AG08396 (cell line): ENCODE data around the gene CPA4.
"Not testable (repeated sequence)": the region's sequence is repeated elsewhere in the genome, so short reads cannot be mapped to it uniquely, and the experiment has no call there.

Source experiments
- DNase-seq: peaks from one replicate; pipeline ENCODE4 v3.0.0; 2012; ENCODE audit warnings: low spot score, mixed read lengths

CPA4 gene

DNA sequence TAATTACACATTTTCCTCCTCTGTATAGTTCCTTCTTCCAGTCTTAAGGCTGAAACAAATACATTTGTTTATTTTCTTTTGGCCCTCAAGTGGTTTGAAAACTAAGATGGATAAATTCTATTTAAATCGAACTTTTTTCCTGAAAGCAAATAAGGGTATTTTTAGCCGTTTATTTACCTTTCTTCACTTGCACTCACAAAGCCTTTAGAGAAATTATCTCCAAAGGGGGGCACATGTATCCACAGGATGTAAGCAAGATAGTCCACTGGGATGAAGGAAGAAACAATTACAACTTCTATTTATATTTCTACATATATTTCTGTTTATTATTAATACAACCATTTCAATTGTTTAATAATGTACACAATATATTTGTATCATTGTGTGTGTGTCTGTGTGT is 10.2 kb downstream of the CPA4 start:
- no peak for DNase-seq

DNA sequence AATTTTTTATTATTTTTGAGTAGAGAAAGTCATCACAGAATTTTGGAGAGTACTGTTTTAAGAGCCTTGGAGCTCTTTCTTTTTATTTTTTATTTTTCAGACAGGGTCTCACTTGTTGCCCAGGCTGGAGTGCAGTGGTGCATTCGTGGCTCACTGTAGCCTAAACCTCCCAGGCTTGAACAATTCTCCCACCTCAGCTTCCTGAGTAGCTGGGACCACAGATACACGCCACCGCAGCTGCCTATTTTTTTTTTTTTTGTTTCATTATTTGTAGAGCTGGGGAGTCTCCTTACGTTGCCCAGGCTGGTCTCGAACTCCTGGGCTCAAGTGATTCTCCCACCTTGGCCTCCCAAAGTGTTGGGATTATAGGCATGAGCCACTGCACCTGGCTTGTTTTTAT is 10.6 kb downstream of the CPA4 start:
- DNase-seq: no peak

DNA sequence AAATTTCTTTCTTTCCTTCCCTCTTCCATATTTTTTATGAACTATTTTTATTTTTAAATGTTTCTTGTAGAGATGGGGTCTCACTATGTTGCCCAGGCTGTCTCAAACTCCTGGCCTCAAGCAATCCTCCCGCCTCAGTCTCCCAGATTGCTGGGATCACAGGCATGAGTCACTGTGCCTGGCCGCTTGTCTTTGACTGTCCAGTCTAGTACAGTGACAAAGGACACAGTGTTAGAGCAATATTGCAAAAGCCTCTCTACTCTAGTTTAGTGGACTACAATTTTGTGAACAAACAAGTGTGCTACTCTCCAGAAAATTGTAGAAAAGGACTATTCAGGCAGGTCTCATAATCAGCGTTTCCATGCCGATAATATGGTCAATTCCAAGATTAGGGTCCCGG is 11.0 kb downstream of the CPA4 start:
- no peak for DNase-seq

DNA sequence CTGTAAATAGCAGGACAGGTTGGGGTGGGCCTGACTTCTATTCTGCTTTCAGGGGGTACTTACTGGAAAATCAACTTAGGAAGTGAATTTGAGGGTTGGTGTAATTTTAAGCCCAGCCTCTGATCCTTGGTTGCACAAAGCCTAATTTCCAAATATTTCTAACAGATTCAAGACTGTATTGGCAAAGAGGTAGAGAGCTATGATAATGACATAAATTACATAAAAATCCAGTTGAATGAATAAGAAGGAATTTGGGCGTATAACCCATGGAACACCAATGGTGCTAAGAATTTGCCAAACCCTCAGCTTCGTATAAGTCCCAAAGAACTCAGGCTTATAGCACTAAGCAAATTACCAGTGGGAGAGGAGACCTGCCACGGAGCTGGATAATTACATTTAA is 11.9 kb downstream of the CPA4 start:
- DNase-seq: no peak

DNA sequence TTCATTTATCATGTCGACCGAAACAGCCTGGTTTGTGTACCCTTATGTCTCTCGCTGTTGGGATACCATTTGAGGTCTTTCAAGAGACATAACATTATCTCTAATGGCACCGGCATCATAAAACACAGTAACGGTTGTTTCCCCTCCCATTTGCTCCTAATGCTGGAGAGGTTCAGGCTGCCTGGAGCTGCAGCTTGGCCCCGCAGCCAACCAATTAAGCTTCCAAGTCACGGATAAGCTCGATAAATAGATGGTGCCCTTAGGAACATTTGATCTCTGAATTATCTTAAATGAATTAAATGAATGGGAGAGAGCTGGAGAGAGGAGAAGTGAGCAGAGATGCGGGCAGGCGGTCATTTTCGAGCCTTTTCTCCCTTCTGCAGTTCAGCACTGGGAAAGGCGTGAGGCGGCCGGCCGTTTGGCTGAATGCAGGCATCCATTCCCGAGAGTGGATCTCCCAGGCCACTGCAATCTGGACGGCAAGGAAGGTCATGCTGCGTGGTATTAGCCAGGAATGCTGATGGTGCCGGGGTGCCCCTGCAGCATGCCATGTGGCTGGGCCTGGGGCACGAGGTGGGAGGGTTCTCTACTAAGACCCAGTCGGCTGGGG is 12.6 kb downstream of the CPA4 start:
- DNase-seq: no peak

DNA sequence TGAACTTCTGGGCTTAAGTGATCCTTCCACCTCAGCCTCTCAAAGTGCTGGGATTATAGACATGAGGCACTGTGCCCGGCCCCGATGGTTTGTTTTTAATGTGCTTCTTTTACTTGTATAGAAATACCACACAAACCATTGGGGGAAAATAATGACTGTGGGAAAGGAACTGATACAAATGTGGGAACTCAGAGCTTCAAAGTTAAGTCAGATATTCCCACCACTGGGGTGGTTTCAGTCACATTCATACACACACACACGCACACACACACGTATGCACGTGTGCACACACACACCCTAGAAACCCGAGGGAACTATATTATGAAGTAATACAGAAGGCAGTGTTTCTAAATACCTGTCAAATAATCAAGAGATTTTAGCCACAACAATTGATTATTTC is 17.0 kb downstream of the CPA4 start:
- no peak for DNase-seq

DNA sequence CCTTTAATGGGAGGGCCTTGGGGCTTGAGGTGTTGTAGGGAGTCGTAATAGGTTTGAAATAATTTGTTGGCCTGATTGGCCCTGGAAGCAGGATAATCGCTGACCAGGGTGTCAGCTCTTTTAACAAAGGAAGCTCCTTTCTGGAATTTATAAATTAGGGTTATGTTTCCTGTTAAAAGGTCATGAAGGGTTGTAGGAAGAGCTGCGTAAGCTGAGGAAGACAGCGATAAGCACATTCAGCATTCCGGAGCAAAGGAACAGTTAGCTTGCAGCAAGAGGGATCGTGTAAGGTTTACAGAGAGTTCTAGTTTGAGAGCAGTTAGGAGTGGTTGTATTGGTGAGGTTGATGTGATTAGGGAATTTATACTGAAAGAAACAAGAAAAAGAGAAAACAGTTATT is 21.3 kb downstream of the CPA4 start:
- DNase-seq: no peak

DNA sequence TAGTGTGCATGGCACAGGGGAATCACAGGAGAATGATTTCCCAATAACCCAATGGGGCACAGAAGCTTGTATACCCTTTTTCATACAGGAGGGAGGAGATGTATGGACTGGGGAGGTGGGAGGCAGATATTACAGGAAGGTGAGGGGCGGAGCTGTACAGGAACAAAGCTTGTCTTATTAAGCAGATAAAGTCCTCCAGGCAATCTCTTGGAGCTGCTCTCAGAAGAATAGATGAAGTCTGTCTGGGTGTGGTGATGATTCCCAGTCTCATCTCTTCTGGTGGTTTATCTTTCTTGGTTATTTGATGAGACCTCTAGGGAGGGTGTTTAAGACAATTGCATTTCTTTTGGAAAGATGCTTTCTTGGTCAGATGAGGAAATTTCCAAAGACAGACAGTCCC is 26.6 kb downstream of the CPA4 start:
- DNase-seq: no peak

DNA sequence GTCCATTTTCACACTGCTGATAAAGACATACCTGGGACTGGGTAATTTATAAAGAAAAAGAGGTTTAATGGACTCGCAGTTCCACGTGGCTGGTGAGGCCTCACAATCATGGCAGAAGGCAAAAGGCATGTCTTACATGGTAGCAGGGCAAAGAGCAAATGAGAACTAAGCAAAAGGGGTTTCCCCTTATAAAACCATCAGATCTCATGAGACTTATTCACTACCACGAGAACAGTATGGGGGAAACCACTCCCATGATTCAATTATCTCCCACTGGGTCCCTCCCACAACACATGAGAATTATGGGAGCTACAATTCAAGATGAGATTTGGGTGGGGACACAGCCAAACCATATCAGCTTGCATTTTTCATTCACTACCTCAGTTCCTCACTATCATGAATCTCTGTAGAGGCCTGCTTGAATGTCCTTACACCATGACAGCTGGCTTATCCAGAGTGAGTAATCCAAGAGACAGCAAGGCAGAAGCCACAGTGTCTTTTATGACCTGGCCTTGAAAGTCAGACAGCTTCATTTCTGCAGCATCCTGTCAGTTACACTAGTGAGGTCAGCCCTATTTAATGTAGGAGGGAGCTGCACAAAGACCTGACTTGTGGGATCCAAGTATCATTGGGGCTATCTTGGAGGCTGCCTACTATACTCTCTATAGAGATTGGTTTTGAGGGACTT is 28.7 kb downstream of the CPA4 start:
- not testable (repeated sequence) for DNase-seq

DNA sequence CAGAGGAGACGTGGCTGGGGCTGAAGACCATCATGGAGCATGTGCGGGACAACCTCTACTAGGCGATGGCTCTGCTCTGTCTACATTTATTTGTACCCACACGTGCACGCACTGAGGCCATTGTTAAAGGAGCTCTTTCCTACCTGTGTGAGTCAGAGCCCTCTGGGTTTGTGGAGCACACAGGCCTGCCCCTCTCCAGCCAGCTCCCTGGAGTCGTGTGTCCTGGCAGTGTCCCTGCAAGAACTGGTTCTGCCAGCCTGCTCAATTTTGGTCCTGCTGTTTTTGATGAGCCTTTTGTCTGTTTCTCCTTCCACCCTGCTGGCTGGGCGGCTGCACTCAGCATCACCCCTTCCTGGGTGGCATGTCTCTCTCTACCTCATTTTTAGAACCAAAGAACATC is 29.7 kb downstream of the CPA4 start:
- DNase-seq: no peak

DNA sequence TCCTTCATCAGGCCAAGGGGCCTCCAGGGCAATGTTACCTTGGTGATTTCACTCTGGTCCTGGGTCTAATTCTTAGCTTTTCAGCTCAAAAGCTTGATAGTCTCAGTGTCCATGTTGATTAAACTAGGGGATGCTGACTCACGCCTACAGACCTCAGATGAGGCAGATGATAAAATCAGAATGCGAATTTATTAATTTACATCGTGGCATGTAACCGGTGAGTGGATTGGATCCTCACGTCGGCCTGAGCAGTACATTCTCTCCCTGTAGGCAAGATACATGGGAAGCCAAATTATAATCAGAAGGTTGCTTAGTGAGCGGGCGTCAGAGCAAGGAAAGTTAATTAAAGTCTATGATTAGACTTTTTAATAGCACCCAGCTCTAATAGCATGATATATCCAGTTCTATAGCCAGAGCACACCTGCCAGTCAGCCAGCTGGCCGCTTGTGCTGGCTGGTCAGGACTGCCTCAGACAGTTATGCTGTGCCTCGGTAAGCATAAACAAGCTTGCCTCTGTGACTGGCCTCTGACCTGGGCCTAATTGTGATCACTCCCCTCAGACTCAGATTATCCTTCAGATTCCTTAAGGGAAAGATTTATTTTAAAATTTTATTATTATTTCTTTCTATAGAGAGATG is 31.5 kb downstream of the CPA4 start:
- no peak for DNase-seq

DNA sequence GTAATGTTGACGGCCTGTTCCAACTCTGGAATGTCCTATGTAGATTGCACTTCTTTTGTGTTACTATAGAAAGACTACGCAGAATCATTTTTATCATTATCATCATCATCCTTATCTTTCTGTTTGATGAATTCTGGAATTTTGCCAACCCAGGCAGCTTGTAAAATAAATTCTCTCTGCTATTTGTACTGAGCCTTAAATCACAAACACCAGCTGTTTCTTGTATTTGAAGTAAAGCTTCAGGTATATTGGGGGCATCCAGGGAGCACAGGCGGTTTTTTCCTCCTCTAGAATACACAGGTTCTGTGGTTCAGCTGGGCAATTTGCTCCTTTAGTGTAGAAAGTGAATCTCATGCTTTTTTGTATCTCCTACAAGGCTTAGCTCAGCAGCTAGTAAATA is 36.7 kb downstream of the CPA4 start:
- no peak for DNase-seq

DNA sequence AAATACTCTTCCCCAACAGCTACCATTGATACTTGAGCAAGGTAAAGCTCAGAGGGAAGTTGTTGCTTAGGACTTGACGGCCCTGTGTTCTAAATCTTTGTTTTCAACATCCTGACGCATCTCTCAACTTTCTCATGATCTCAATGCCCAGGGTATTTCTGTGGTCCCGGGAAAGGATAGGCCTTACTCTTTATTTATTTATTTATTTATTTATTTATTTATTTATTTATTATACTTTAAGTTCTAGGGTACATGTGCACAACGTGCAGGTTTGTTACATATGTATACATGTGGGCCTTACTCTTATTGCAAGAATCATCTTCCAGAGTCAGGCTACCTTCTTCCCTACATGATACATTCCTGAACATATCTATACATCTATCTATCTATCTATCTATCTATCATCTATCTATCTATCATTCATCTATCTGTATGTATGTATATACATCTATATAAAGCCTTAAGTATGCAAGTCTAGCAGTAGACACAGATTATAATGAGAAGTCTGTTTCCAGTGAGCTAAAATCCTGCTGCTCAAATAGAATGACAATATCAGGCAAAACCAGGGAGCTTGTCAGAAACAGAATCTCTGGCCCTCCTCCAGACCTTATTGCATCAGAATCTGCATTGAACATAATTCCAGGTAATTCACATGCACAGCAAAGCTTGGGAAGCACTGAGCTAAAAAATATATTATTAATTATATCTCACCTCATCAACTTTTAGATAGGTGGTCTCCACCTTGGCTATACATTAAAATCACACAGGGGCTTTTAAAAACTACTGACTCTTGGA is 39.5 kb downstream of the CPA4 start:
- no peak for DNase-seq

DNA sequence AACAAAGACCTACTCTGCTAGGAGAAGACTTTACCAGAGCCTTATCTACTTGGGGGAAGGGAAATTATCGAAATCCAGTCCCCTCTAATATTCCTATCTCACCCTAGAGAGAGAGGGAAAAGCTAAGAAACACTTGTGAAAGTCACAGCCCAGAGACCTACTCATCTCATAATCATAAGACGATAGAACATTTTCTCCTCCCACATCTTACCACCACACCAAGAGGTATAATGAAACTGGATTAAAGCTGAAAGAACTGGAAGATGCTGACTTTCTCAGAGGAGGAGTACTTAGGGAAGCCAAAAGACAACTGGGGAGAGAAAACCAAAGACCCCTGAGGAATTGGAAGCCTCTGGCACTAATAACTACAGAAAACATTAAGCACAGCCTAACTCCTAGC is 40.9 kb downstream of the CPA4 start:
- DNase-seq: no peak

DNA sequence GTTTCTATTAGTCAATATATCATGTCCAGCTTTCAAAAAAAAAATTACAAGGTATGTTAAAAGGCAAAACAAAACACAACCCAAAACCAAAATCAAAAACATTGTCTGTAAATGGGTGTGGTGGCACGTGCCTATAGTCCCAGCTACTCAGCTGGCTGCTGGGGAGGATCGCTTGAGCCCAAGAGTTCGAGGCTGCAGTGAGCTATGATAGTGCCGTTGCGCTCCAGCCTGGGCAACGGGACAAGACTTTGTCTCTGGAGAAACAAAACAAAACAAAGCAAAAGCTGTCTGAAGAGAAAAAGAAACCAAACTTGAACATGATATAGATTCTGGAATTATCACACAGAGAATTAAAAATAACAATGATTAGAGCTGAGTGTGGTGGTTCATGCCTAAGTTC is 41.3 kb downstream of the CPA4 start:
- no peak for DNase-seq

DNA sequence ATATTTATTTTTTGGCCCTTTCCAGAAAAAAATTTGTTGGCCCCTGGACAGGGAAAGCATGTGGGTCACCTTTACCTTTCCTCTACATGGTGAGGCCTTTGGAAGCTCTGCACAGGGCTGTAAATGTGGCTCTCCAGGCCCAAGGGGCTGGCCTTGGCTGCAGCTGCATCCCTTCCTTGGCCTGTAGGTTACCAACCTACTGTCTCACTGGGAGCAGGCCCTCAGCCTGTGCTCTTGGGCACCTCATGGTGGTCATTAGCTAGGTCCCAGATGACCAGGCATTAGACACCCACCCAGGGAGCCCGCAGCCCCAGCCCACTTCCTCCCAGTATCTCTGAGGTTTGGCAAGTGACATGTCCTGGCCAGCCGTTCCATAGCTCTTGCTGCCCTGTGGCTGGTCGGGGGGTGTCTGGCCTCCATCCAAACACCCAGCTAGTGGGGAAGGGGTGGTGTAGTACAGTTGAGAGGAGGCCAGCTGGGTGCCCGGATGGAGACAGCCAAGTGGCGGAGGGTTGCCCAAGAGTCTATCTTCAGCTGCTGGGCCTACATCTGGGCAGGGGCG is 44.5 kb downstream of the CPA4 start:
- DNase-seq: no peak

DNA sequence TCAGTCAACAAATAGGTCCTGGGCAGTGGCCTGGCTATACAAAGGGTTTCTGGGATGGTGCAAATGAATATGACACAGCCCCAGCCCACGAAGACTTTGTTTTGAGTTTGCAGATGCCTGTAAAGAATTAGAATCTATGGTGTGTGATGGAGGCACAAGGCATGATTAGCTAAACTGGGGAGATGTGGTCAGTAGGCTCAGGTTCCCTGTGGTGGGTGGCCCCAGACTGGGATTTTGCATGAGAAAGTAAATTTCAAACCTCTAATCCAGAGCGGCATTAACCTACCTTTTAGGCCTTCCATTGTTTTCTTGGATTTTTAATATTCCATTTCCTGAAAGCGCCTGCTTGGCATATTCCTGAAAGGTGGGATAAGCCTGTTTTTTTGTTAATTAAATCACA is 45.3 kb downstream of the CPA4 start:
- no peak for DNase-seq

DNA sequence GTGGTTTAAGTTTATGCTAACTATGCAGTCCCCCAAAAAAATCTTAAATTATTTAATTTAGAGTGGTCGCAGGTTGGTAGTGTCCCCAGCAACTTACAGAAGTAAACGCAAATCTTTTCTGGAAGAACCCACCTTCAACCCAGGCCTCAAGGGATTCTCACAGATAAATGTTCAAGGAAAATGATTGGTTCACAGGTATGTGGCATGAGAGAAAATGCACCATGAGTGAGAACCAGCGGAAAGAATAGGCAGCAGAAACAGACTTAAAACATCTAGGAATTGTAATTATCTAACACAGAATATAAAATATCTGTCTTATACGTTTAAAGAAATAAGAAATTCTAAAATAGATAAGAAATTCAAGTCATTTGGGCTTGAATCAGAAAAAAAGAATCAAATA is 48.9 kb downstream of the CPA4 start:
- DNase-seq: no peak

DNA sequence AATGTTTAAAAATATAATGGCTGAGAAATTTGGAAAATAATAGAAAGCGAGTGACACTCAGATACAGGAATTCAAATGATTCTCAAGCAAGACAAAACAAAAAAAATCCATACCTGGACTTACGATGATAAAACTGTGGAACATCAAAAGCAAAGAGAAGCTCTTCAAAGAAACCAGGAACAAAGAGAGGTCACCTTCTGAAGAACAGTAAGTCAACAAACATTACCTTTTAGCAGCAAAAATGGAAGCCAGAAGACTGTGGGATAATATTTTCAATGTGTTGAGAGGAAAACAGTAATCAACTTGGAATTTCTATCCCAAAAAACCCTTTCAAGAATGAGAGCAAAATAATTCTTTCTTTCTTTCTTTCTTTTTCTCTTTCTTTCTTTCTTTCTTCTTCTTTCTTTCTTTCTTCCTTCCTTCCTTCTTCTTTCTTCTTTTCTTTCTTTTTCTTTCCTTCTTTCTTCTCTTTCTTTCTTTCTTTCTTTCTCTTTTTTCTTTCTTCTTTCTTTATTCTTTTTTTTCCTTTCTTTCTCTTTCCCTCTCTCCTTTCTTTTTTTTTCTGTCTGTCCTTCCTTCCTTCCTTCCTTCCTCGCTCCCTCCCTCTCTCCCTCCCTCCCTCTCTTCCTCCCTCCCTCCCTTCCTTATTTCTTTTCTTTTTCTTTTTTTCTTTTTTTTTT is 49.9 kb downstream of the CPA4 start:
- DNase-seq: no peak

DNA sequence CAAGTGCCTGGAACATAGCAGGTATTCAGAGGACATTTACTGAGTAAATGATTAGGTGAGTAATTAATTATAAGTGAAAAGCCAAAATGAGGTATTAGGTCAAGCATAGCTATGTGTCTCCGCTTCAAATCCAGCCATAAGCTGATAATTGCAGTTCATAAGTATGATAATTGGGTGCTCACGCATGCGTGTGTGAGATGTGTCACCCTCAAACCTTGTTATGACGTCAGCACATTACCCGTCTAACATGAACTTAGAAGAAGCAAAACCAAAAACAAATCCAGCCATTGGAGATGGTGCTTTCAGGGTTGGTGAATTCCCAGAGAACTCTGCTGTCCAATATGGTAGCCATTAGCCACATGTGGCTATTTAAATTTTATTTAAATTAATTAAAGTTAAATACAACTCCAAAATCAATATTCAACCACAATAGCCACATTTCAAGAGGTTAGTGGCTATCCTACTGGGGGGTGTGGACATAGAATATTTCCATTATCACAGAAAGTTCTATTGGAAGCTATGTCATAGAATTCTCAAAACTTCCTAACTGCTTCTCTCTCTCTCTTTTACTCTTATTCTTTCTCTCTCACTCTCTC is 51.4 kb downstream of the CPA4 start, which contains the start of gene CPA5:
TSS of gene CPA5 (plus strand) at position 546 of the 596 bp plus-strand sequence. CDS start 1,670 bp downstream, outside the sequence.
- DNase-seq: no peak

DNA sequence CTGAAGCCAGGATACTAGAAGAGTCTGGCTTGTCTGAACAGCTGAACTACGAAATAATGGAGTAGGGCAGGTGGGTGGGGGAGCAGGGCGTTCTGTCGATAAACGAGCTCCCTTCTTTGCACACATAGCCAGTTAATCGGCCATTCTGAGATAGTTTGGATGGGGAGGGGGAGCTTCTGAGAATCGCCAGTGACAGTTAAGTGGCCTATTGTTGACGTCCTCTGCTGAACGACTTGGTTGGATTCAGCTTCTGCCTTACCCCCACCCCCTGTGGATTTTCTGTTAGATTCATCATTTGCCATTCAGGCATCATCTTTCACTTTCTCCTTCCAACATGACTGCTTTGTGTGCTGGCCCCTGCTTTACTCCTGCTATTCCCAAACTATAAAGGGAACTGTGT is 52.2 kb downstream of the CPA4 start:
- no peak for DNase-seq

DNA sequence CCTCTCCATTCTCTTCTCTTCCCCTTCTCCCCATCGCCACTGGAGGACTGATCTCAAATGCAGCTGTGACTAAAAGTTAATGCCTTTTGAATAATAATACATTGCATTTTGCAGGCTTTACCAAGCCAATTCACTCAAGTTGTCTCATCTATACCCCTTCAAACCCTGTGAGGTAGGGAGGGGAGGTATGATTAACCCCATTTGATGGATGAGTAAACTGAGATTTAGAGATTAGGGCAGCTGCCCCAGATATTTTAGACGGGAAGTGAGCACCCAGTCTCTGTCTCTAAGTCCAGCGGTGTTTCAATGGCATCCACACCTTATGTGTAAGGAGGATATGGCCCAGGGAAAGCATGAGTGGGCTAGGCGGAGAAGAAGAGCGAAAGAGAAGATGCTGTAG is 52.8 kb downstream of the CPA4 start:
- DNase-seq: no peak
